Endothelial cell of umbilical vein (primary cell): ENCODE measurements around the gene DNAJC16. TPM values are rescaled to one million over a fixed set of nuclear protein-coding genes. Genes with fewer than 3 reads are reported as not detected.

Source experiments
- BruUV-seq: library from RNA; stranded (reverse); fragments of 400-500 nt; replicated peaks from 2 replicates; lab custom pipeline; 2021; lab: Mats Ljungman, UMichigan
- CTCF ChIA-PET: fragments of 300-600, 350-600 bp; sonication (Branson Sonifier 250); formaldehyde crosslinking; loops from one replicate; lab custom pipeline; 2021; ENCODE audit warnings: antibody characterized with exemption, inconsistent platforms; lab: Charles Lee
- POLR2A ChIA-PET: fragments of 300-600, 350-600 bp; sonication (Branson Sonifier 250); formaldehyde crosslinking; loops from one replicate; lab custom pipeline; 2021; ENCODE audit warnings: antibody characterized with exemption, inconsistent platforms; lab: Charles Lee
- DNase-seq: peaks from one replicate; pipeline ENCODE4 v3.0.0-alpha.2; 2011; ENCODE audit warnings: low read depth, low spot score
- FAIRE-seq: peaks from 2 replicates; lab custom pipeline; 2011; peaks lifted over from hg19 to GRCh38; lab: Jason Lieb, UNC
- H2AFZ ChIP-seq: 2 replicates; pipeline ENCODE4 v1.6.0; 2012; ENCODE audit warnings: low read depth, low read length, control low read depth, inconsistent platforms
- H3K27ac ChIP-seq: 2 replicates; pipeline ENCODE4 v1.5.1; 2011; ENCODE audit warnings: low read depth, mild to moderate bottlenecking, control low read depth, low read length, moderate library complexity; ENCODE audit not compliant: insufficient read depth
- H3K27me3 ChIP-seq, 2 experiments: 2 replicates each; pipeline versions ENCODE4 v1.6.0 to v1.6.1; 2011; ENCODE audit warnings: low read length in 2 of 2, mixed read lengths in 1 of 2; ENCODE audit not compliant: control insufficient read depth in 2 of 2, insufficient read depth in 2 of 2
- H3K36me3 ChIP-seq, 2 experiments: 2 replicates in 1 of 2; 3 replicates in 1 of 2; pipeline ENCODE4 v1.5.1; 2011; ENCODE audit warnings: low read length in 2 of 2, mild to moderate bottlenecking in 1 of 2, moderate library complexity in 1 of 2; ENCODE audit not compliant: control insufficient read depth in 2 of 2, insufficient read depth in 2 of 2; ENCODE audit errors: extremely low read depth in 1 of 2
- H3K4me1 ChIP-seq: 3 replicates; pipeline ENCODE4 v1.5.1; 2011; ENCODE audit warnings: mild to moderate bottlenecking, low read length; ENCODE audit not compliant: control insufficient read depth, insufficient read depth; ENCODE audit errors: extremely low read depth
- H3K4me2 ChIP-seq: 2 replicates; pipeline ENCODE4 v1.6.1; 2011; ENCODE audit warnings: low read length, control low read depth, mixed read lengths; ENCODE audit not compliant: insufficient read depth
- H3K4me3 ChIP-seq, 3 experiments: fragments of 200-600 bp in 1 of 3; sonication (generic), shearing (Covaris generic) in 1 of 3; replicated peaks in 1 of 3; 2 replicates each; pipeline ENCODE4 v1.5.1; 2011 to 2016; ENCODE audit warnings: control low read depth in 3 of 3, low read length in 3 of 3, mild to moderate bottlenecking in 2 of 3, inconsistent platforms in 1 of 3, low read depth in 1 of 3, moderate library complexity in 1 of 3; ENCODE audit not compliant: insufficient read depth in 1 of 3
- H3K79me2 ChIP-seq: 2 replicates; pipeline ENCODE4 v1.6.0; 2012; ENCODE audit warnings: low read length, inconsistent platforms; ENCODE audit not compliant: control insufficient read depth, insufficient read depth
- H3K9ac ChIP-seq: replicated peaks from 2 replicates; pipeline ENCODE3; 2011; ENCODE audit warnings: low read length, control low read depth; ENCODE audit not compliant: insufficient read depth; ENCODE audit errors: extremely low read depth
- H3K9me1 ChIP-seq: replicated peaks from 3 replicates; pipeline ENCODE4 v1.6.0; 2011; ENCODE audit warnings: mild to moderate bottlenecking, low read length; ENCODE audit not compliant: control insufficient read depth, insufficient read depth; ENCODE audit errors: extremely low read depth
- H3K9me3 ChIP-seq: replicated peaks from 2 replicates; pipeline ENCODE4 v1.5.1; 2012; ENCODE audit warnings: low read length, inconsistent platforms; ENCODE audit not compliant: control insufficient read depth, insufficient read depth
- H4K20me1 ChIP-seq: replicated peaks from 2 replicates; pipeline ENCODE3; 2011; ENCODE audit warnings: mild to moderate bottlenecking, low read length; ENCODE audit not compliant: control insufficient read depth, insufficient read depth; ENCODE audit errors: extremely low read depth
- CTCF ChIP-seq, 2 donors: IDR thresholded peaks; 1 replicate in 1 of 2; 2 replicates in 1 of 2; pipeline ENCODE4 v1.5.1; 2011; ENCODE audit warnings: low read length in 2 of 2, mild to moderate bottlenecking in 2 of 2, moderate library complexity in 2 of 2, control low read depth in 1 of 2, inconsistent platforms in 1 of 2, low read depth in 1 of 2; ENCODE audit not compliant: insufficient read depth in 1 of 2; ENCODE audit errors: extremely low read depth in 1 of 2
- EZH2 ChIP-seq: IDR thresholded peaks from 2 replicates; pipeline ENCODE4 v1.6.1; 2012; ENCODE audit warnings: borderline replicate concordance, low read depth, mild to moderate bottlenecking, moderate library complexity, low read length, inconsistent platforms; ENCODE audit not compliant: severe bottlenecking
- FOS ChIP-seq: IDR thresholded peaks from 2 replicates; pipeline ENCODE4 v1.6.1; 2011; ENCODE audit warnings: mild to moderate bottlenecking, low read length, moderate library complexity, borderline replicate concordance; ENCODE audit not compliant: insufficient read depth
- GATA2 ChIP-seq: IDR thresholded peaks from 2 replicates; pipeline ENCODE4 v1.7.0; 2011; ENCODE audit warnings: low read depth, mild to moderate bottlenecking, moderate library complexity, mixed read lengths, low read length; ENCODE audit not compliant: insufficient read length, insufficient read depth
- JUN ChIP-seq: IDR thresholded peaks from 2 replicates; pipeline ENCODE4 v1.6.1; 2011; ENCODE audit warnings: borderline replicate concordance, low read depth; ENCODE audit not compliant: insufficient read length, insufficient read depth
- MAX ChIP-seq: IDR thresholded peaks from 2 replicates; pipeline ENCODE4 v1.6.1; 2011; ENCODE audit not compliant: insufficient read depth, insufficient read length
- MYC ChIP-seq: IDR thresholded peaks from one replicate; pipeline ENCODE4 v1.6.1; 2011; ENCODE audit warnings: mild to moderate bottlenecking, low read depth, low read length
- POLR2A ChIP-seq: IDR thresholded peaks from 2 replicates; pipeline ENCODE4 v1.6.1; 2012; ENCODE audit warnings: low read depth, mild to moderate bottlenecking, control low read depth, low read length
- POLR2AphosphoS5 ChIP-seq: IDR thresholded peaks from 2 replicates; pipeline ENCODE4 v1.6.1; 2012; ENCODE audit warnings: low read depth, mild to moderate bottlenecking, control low read depth, low read length, moderate library complexity; ENCODE audit not compliant: insufficient read depth
- dilution Hi-C: fragments of 300-500 bp; cut with MboI; formaldehyde crosslinking; loops from one replicate; pipeline ENCODE4 v1.15.0; 2019; ENCODE audit warnings: low sequenced_read_pairs; ENCODE audit not compliant: extremely low pct_ligation_motif_present
- intact Hi-C: fragments of 100-400 bp; cut with micrococcal nuclease; formaldehyde crosslinking; loops from one replicate; pipeline ENCODE4 v1.10.0; 2022
- polyA plus RNA-seq, 4 experiments: library from polyadenylated mRNA; depleted of rRNA in 3 of 4; stranded (reverse) in 3 of 4; unstranded in 1 of 4; fragments of >200 nt; gene quantifications; 2 replicates each; pipeline versions ENCODE4 v1.2.1 to v1.2.3, GENCODE V29; 2011 to 2012; ENCODE audit warnings: missing spikeins in 1 of 4
- total RNA-seq: library from RNA; stranded (reverse); gene quantifications from 2 replicates; pipeline ENCODE4 v1.2.3, GENCODE V29; 2021

DNAJC16 gene
- total and polyA plus RNA-seq, 2 donors (not counting 3 experiments of a cell fraction or from before 2014, with no cell fraction given): 8.0 to 21.4 TPM

- H3K9ac ChIP-seq: no peak overlapping the region
- peaks cover 9 to 17% of the 10 kb centered on the region in 2 experiments for H3K36me3 ChIP-seq
These were observed 14.7 kb downstream of the DNAJC16 start for GRCh38 chr1:15541231-15541792.

More at GRCh38 chr1:15541231-15541792, 14.7 kb downstream of the DNAJC16 start:
- Histone ChIP-seq H4K20me1 (no peaks in the 10 kb centered on the region), H3K27me3 (no peaks in the 10 kb centered on the region), H3K4me1 (no peaks in the 10 kb centered on the region), H3K9me1 (no peaks in the 10 kb centered on the region), H3K4me2 (no peak overlapping the region), H2AFZ (no peak overlapping the region), H3K9me3 (no peaks in the 10 kb centered on the region), H3K4me3 (no peak overlapping the region), H3K79me2 (no peaks in the 10 kb centered on the region), H3K27ac (no peak overlapping the region)
- CTCF ChIA-PET: no interaction called here
- no TSS peak for BruUV-seq
- DNase-seq (no peak), FAIRE-seq (no peak)
- intact Hi-C loops (no loop called here), dilution Hi-C loops (no loop called here)
- POLR2A ChIA-PET: no interaction called here
- TF ChIP-seq MAX: no peak
- no peak for TF ChIP-seq POLR2AphosphoS5
- no peak for TF ChIP-seq JUN
- TF ChIP-seq FOS: no peak
- no peak for TF ChIP-seq CTCF (IDR thresholded peaks at IDR 0.05; ENCODE audit: extremely low read depth in 1 of 2, insufficient read depth in 1 of 2, low read depth in 1 of 2, low read length in 2 of 2)
- TF ChIP-seq MYC: no peak
- TF ChIP-seq GATA2: no peak
- no peak for TF ChIP-seq EZH2
- no peak for TF ChIP-seq POLR2A
